KMS-11 (cell line): ENCODE measurements around the gene MDH1B.
"Not testable (repeated sequence)": the region's sequence is repeated elsewhere in the genome, so short reads cannot be mapped to it uniquely, and the experiment has no call there.

ENCODE experiments used
- H2AFZ ChIP-seq: fragments of 200-600 bp; sonication (generic); 2 replicates; pipeline ENCODE4 v1.6.1; 2016; ENCODE audit warnings: antibody characterized with exemption, mixed run types, low read depth
- H3K27ac ChIP-seq: fragments of 200-600 bp; sonication (generic); 2 replicates; pipeline ENCODE4 v1.6.1; 2016; ENCODE audit warnings: mild to moderate bottlenecking, mixed run types
- H3K27me3 ChIP-seq: fragments of 200-600 bp; sonication (generic); 2 replicates; pipeline ENCODE4 v1.6.1; 2017; ENCODE audit warnings: mild to moderate bottlenecking, low read depth, mixed run types, moderate library complexity; ENCODE audit not compliant: insufficient read depth
- H3K36me3 ChIP-seq: fragments of 200-600 bp; sonication (generic); 2 replicates; pipeline ENCODE4 v1.6.1; 2017; ENCODE audit warnings: mild to moderate bottlenecking, mixed run types; ENCODE audit not compliant: insufficient read depth
- H3K4me1 ChIP-seq: fragments of 200-600 bp; sonication (generic); 2 replicates; pipeline ENCODE4 v1.6.1; 2016; ENCODE audit warnings: mild to moderate bottlenecking, low read depth, mixed run types; ENCODE audit not compliant: poor library complexity, severe bottlenecking
- H3K4me2 ChIP-seq: fragments of 200-600 bp; sonication (generic); 2 replicates; pipeline ENCODE4 v1.7.0; 2016; ENCODE audit warnings: mild to moderate bottlenecking, mixed run types
- H3K4me3 ChIP-seq: fragments of 200-600 bp; sonication (generic); IDR thresholded peaks from 2 replicates; pipeline ENCODE4 v1.6.1; 2017; ENCODE audit warnings: low read depth, low read length, mixed read lengths; ENCODE audit not compliant: insufficient read depth
- H3K79me2 ChIP-seq: fragments of 200-600 bp; sonication (generic); 2 replicates; pipeline ENCODE4 v1.6.1; 2016; ENCODE audit warnings: low read depth, mixed run types; ENCODE audit not compliant: insufficient read depth
- H3K9ac ChIP-seq: fragments of 200-600 bp; sonication (generic); 2 replicates; pipeline ENCODE4 v1.6.1; 2016; ENCODE audit warnings: mild to moderate bottlenecking, mixed run types
- H4K20me1 ChIP-seq: fragments of 200-600 bp; sonication (generic); 2 replicates; pipeline ENCODE4 v1.6.1; 2016; ENCODE audit warnings: mild to moderate bottlenecking, mixed run types; ENCODE audit not compliant: insufficient read depth
- CTCF ChIP-seq: fragments of 200-600 bp; sonication (generic); conservative IDR thresholded peaks from 2 replicates; pipeline ENCODE4 v1.6.1; 2017; ENCODE audit warnings: low read depth, mild to moderate bottlenecking, antibody characterized with exemption, low read length, moderate library complexity, mixed read lengths

MDH1B gene

DNA sequence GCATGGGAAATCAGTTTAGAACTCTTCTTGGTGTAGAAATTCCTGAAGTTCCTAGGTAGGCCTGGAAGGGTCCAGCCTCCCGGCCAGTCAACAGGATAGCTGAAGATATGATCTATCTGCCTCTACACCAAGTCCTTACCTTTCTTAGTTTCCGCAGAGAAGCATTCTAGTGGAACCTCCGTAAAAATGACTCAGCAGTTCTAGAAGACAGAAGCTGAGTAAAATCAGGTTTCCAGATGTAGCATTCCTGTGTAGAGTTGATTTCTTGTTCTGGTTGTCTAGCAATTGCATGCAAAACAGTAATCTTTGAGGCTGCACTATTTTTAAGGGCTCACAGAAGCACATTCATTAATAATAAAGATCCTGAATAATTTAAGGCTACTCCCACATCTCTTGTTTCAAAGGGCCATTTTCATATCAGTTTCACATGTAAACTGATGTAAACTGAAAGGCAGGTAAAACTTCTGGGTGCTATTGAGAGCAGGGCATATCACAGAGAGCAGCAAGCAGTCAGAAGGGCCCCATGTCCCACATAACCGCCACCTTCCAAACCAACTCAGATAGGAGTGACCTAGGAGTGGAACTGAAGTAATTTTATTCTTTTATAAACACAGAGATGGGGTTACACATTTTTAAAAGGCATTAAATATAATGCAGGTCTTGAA is 43.7 kb downstream of the MDH1B start:
- TF ChIP-seq CTCF = no peak
- Histone ChIP-seq H3K4me1 (no peaks in the 10 kb centered on the region), H3K36me3 (no peaks in the 10 kb centered on the region), H3K79me2 (no peaks in the 10 kb centered on the region), H3K4me2 (no peak overlapping the region), H3K9ac (no peak overlapping the region), H3K4me3 (no peak overlapping the region), H4K20me1 (no peaks in the 10 kb centered on the region), H3K27me3 (no peaks in the 10 kb centered on the region), H2AFZ (no peak overlapping the region), H3K27ac (no peak overlapping the region)

- H3K79me2 ChIP-seq = no peaks in the 10 kb centered on the region
- H3K4me1 ChIP-seq = no peaks in the 10 kb centered on the region
- H2AFZ ChIP-seq = no peak within 1 kb of the TSS
- no peak for TF ChIP-seq CTCF
- no peak within 1 kb of the TSS for H3K4me3 ChIP-seq
- no peaks in the 10 kb centered on the region for H4K20me1 ChIP-seq
- H3K27me3 ChIP-seq = no peaks in the 10 kb centered on the region
- no peak within 1 kb of the TSS for H3K27ac ChIP-seq
- H3K9ac ChIP-seq = no peak within 1 kb of the TSS
- no peaks in the 10 kb centered on the region for H3K36me3 ChIP-seq
- H3K4me2 ChIP-seq = no peak within 1 kb of the TSS
These were observed 46.8 kb downstream of the MDH1B start, which contains the start of gene DYTN for GRCh38 chr2:206718296-206718695. DYTN (minus strand) TSS chr2:206718396; CDS start chr2:206718279, 117 bp downstream.

DNA sequence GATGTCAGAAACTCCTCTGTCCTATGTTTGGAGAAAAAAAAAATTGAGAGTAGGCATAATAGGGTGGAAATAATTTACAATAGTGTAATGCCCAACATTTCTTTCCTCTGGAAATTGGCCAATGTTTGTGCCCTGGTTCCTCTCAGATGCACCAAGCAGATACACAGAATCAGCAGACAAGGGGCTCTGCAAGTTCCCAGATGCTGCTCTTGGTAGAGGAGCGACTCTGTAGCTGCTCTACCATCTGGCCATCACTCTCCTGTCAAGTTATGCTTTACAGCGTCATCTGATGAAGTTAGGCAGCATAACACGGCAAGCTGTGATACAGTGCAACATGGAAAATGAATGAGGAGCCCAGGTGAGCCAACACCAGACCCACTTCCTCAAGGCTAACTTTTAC is 48.5 kb downstream of the MDH1B start:
- Histone ChIP-seq H3K4me1 (no peaks in the 10 kb centered on the region), H3K27me3 (no peaks in the 10 kb centered on the region), H3K4me3 (no peak overlapping the region), H4K20me1 (no peaks in the 10 kb centered on the region), H3K79me2 (no peaks in the 10 kb centered on the region), H3K9ac (no peak overlapping the region), H2AFZ (no peak overlapping the region), H3K36me3 (no peaks in the 10 kb centered on the region), H3K27ac (no peak overlapping the region), H3K4me2 (no peak overlapping the region)
- TF ChIP-seq CTCF = no peak

GRCh38 chr2:206715183-206715582 is 49.9 kb downstream of the MDH1B start:
- not testable (repeated sequence) for H3K4me2 ChIP-seq, H3K4me1 ChIP-seq, H3K27ac ChIP-seq, H2AFZ ChIP-seq, H3K4me3 ChIP-seq, H3K27me3 ChIP-seq, H4K20me1 ChIP-seq, H3K36me3 ChIP-seq, H3K79me2 ChIP-seq, H3K9ac ChIP-seq

DNA sequence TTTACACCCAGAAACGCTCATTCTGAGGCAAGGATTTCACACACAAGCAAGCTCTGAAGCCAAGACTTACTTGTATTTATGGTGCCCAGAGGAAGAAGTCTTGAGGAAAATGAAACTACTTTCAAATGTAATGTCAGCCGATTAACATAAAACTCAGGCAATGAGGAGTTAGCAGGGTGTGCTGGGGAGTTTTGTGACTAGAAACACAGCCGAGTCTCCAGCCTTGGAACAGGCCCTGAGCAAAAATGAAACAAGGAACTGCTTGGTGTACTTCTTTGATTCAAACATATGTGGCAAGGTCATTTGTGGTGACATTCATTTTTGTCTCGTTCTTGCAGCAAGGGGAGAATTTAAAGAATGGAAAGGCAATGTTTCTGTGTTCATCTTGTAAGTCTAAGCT is 51.4 kb downstream of the MDH1B start:
- Histone ChIP-seq H3K79me2 (no peaks in the 10 kb centered on the region), H3K27ac (no peak overlapping the region), H3K9ac (no peak overlapping the region), H3K4me2 (no peak overlapping the region), H2AFZ (no peak overlapping the region), H3K27me3 (no peaks in the 10 kb centered on the region), H3K36me3 (no peaks in the 10 kb centered on the region), H4K20me1 (no peaks in the 10 kb centered on the region), H3K4me1 (no peaks in the 10 kb centered on the region), H3K4me3 (no peak overlapping the region)
- TF ChIP-seq CTCF = no peak
